K562 (cell line): ENCODE data around the gene SEMA5A. TPM values are rescaled to one million over a fixed set of nuclear protein-coding genes. Genes with fewer than 3 reads are reported as not detected.
A peak's percentile ranks its signal among the peaks of the same experiment; 100 is the strongest.

Source experiments
- ATAC-seq: fragments of 200-7000 bp; cut with Tn5 transposase; 3 replicates; pipeline ENCODE4 v1.9.1; 2020; ENCODE audit warnings: moderate library complexity
- BruUV-seq: library from RNA; stranded (reverse); fragments of 400-500 nt; replicated peaks from 2 replicates; lab custom pipeline; 2021; lab: Mats Ljungman, UMichigan
- CTCF ChIA-PET: fragments of 300-600 bp; formaldehyde crosslinking; extraction: SDS; loops from one replicate; lab custom pipeline; 2021; ENCODE audit warnings: low intra/inter-chr PET ratio; lab: Yijun Ruan, JAX
- POLR2A ChIA-PET: fragments of 300-600, 350-650 bp; sonication (Branson Sonifier 250); formaldehyde crosslinking; extraction: SDS; loops from one replicate; lab custom pipeline; 2021; ENCODE audit warnings: antibody characterized with exemption, inconsistent platforms; lab: Yijun Ruan, JAX
- DNase-seq, 4 experiments: peaks; one replicate each; pipeline versions ENCODE4 v3.0.0 to v3.0.0-alpha.2; 2011 to 2018; ENCODE audit warnings: low spot score in 3 of 4, mixed read lengths in 3 of 4; ENCODE audit errors: extremely low read depth in 1 of 4
- FAIRE-seq: peaks from 2 replicates; lab custom pipeline; 2011; peaks lifted over from hg19 to GRCh38; lab: Jason Lieb, UNC
- H2AFZ ChIP-seq: 2 replicates; pipeline ENCODE4 v1.6.0; 2011; ENCODE audit warnings: low read depth, low read length, control low read depth, inconsistent platforms
- H3K27ac ChIP-seq: fragments of 200-600 bp; 3 replicates; pipeline ENCODE4 v1.8.0; 2011; ENCODE audit warnings: low read depth, mild to moderate bottlenecking, control low read depth, inconsistent platforms, low read length, moderate library complexity, mixed read lengths; ENCODE audit errors: extremely low read depth
- H3K27me3 ChIP-seq, 2 experiments: fragments of 300-600 bp in 1 of 2; 2 replicates in 1 of 2; 3 replicates in 1 of 2; pipeline versions ENCODE4 v1.6.0 to v1.8.0; 2011; ENCODE audit warnings: inconsistent platforms in 2 of 2, low read length in 2 of 2, mild to moderate bottlenecking in 1 of 2, mixed read lengths in 1 of 2, moderate library complexity in 1 of 2; ENCODE audit not compliant: control insufficient read depth in 2 of 2, insufficient read depth in 2 of 2
- H3K36me3 ChIP-seq: fragments of 300-600 bp; 3 replicates; pipeline ENCODE4 v1.8.0; 2011; ENCODE audit warnings: mild to moderate bottlenecking, low read length, inconsistent platforms; ENCODE audit not compliant: control insufficient read depth, insufficient read depth
- H3K4me1 ChIP-seq, 2 experiments: fragments of 200-600 bp in 1 of 2; replicated peaks in 1 of 2; 2 replicates in 1 of 2; 3 replicates in 1 of 2; pipeline versions ENCODE4 v1.5.1 to v1.8.0; 2011; ENCODE audit warnings: inconsistent platforms in 2 of 2, low read length in 2 of 2, mild to moderate bottlenecking in 1 of 2, mixed read lengths in 1 of 2, moderate library complexity in 1 of 2; ENCODE audit not compliant: control insufficient read depth in 2 of 2, insufficient read depth in 2 of 2
- H3K4me2 ChIP-seq: 2 replicates; pipeline ENCODE4 v1.6.1; 2011; ENCODE audit warnings: low read length, control low read depth, inconsistent platforms, mixed read lengths; ENCODE audit not compliant: insufficient read depth
- H3K4me3 ChIP-seq: fragments of 200-600 bp; sonication (generic), shearing (Covaris generic); 2 replicates; pipeline ENCODE4 v1.5.1; 2016; ENCODE audit warnings: control low read depth, inconsistent platforms
- H3K79me2 ChIP-seq: fragments of 200-600 bp; 3 replicates; pipeline ENCODE4 v1.8.0; 2011; ENCODE audit warnings: low read length, inconsistent platforms; ENCODE audit not compliant: control insufficient read depth, insufficient read depth
- H3K9ac ChIP-seq, 2 experiments: 2 replicates each; pipeline versions ENCODE4 v1.6.0 to v1.6.1; 2011; ENCODE audit warnings: low read depth in 2 of 2, low read length in 2 of 2, control low read depth in 1 of 2, inconsistent platforms in 1 of 2, mild to moderate bottlenecking in 1 of 2, mixed read lengths in 1 of 2; ENCODE audit not compliant: insufficient read depth in 1 of 2
- H3K9me1 ChIP-seq: one replicate; pipeline ENCODE4 v1.6.0; 2011; ENCODE audit warnings: inconsistent platforms, mild to moderate bottlenecking, low read length, moderate library complexity; ENCODE audit not compliant: control insufficient read depth, insufficient read depth
- H3K9me3 ChIP-seq: replicated peaks from 2 replicates; pipeline ENCODE4 v1.5.1; 2011; ENCODE audit warnings: low read depth, low read length, inconsistent platforms; ENCODE audit not compliant: control insufficient read depth, insufficient read depth
- H4K20me1 ChIP-seq: replicated peaks from 2 replicates; pipeline ENCODE4 v1.6.1; 2011; ENCODE audit warnings: low read length, inconsistent platforms, mixed read lengths; ENCODE audit not compliant: control insufficient read depth, insufficient read depth
- RAD21 ChIP-seq, 2 experiments: fragments of 250-450 bp in 1 of 2; fragments of 450-650 bp in 1 of 2; sonication (Bioruptor Pico) in 1 of 2; formaldehyde crosslinking in 1 of 2; IDR thresholded peaks in 1 of 2; conservative IDR thresholded peaks in 1 of 2; 2 replicates each; pipeline versions ENCODE4 v1.4.0 to v1.8.0; 2020 to 2022; ENCODE audit warnings: mild to moderate bottlenecking in 2 of 2, moderate library complexity in 1 of 2
- SMAD4 ChIP-seq: fragments of 250-450 bp; sonication (Bioruptor Pico); conservative IDR thresholded peaks from 2 replicates; pipeline ENCODE4 v1.8.0; 2021; ENCODE audit warnings: inconsistent platforms, mild to moderate bottlenecking, moderate library complexity
- SMC3 ChIP-seq: conservative IDR thresholded peaks from 2 replicates; pipeline ENCODE4 v1.6.1; 2011; ENCODE audit warnings: low read depth, low read length, improper control_type of control experiment; ENCODE audit not compliant: insufficient read depth
- ZC3H8 ChIP-seq: fragments of 450-650 bp; IDR thresholded peaks from 2 replicates; pipeline ENCODE4 v1.6.1; 2017
- ZNF12 ChIP-seq: sonication (generic); formaldehyde crosslinking; IDR thresholded peaks from 2 replicates; pipeline ENCODE4 v1.4.0; 2020; ENCODE audit warnings: mild to moderate bottlenecking, missing genetic modification reagents
- ZNF224 ChIP-seq: sonication (generic); formaldehyde crosslinking; IDR thresholded peaks from 2 replicates; pipeline ENCODE4 v1.8.0; 2022; ENCODE audit warnings: mild to moderate bottlenecking, missing genetic modification reagents
- WGBS: fragments of 100-300 bp; shearing (Covaris generic); methylation state at CpG from one replicate; pipeline ENCODE4 v1.1.6; 2016; ENCODE audit warnings: low coverage, mixed read lengths; ENCODE audit not compliant: insufficient coverage; ENCODE audit errors: missing lambda C conversion rate; 5-methylcytosine and 5-hydroxymethylcytosine counted together
- in situ Hi-C: fragments of 300-500 bp; cut with MboI; formaldehyde crosslinking; loops from 4 replicates; pipeline ENCODE4 v1.15.0; 2018; ENCODE audit warnings: inconsistent platforms, mixed read lengths
- intact Hi-C: fragments of 100-400 bp; cut with micrococcal nuclease; formaldehyde crosslinking; loops from 2 replicates; pipeline ENCODE4 v1.14.2; 2022
- polyA plus RNA-seq, 8 experiments: library from polyadenylated mRNA; depleted of rRNA in 4 of 8; stranded (reverse) in 5 of 8; unstranded in 3 of 8; fragments of >200 nt; fragmentation: Nextera tagmentation in 2 of 8; fragmentation: Illumina TruSeq in 1 of 8; extraction: Ambion mirVana in 2 of 8; extraction: Trizol in 1 of 8; gene quantifications; 2 replicates each; pipeline versions ENCODE4 v1.2.1 to v1.2.3, GENCODE V29; 2011 to 2014; ENCODE audit warnings: inconsistent platforms in 1 of 8, missing spikeins in 1 of 8
- total RNA-seq, 7 experiments: library from RNA; depleted of rRNA in 6 of 7; stranded (reverse); fragments of >200 nt in 6 of 7; fragmentation: Illumina TruSeq in 2 of 7; extraction: Trizol in 2 of 7; gene quantifications; 2 replicates each; pipeline versions ENCODE4 v1.2.1 to v1.2.3, GENCODE V29; 2011 to 2021; ENCODE audit warnings: low replicate concordance in 1 of 7
- TF ChIP-seq, protein P1 (sequence below), 3 experiments: IDR thresholded peaks in 2 of 3; conservative IDR thresholded peaks in 1 of 3; 2 replicates each; pipeline ENCODE4 v1.5.1; 2011 to 2012; ENCODE audit warnings: low read length in 3 of 3, mild to moderate bottlenecking in 3 of 3, control low read depth in 2 of 3, improper control_type of control experiment in 1 of 3, inconsistent platforms in 1 of 3, low read depth in 1 of 3, mixed read lengths in 1 of 3, moderate library complexity in 1 of 3; ENCODE audit not compliant: insufficient read depth in 2 of 3
- TF ChIP-seq, protein P2 (sequence below), 2 experiments: fragments of 450-650 bp; formaldehyde crosslinking in 1 of 2; IDR thresholded peaks; 2 replicates each; pipeline versions ENCODE4 v1.4.0 to v1.6.1; 2014 to 2020; ENCODE audit warnings: mild to moderate bottlenecking in 2 of 2, borderline replicate concordance in 1 of 2, low read depth in 1 of 2
- TF ChIP-seq, protein P3 (sequence below): fragments of 250-450 bp; sonication (Bioruptor Pico); IDR thresholded peaks from 2 replicates; pipeline ENCODE4 v1.5.0; 2020; ENCODE audit warnings: mild to moderate bottlenecking, borderline replicate concordance

SEMA5A gene
- total and polyA plus RNA-seq, 9 of the 15 experiments (the other 6 are each of a cell fraction or from before 2014, with no cell fraction given) = 0.02 TPM; not detected in 8

DNA sequence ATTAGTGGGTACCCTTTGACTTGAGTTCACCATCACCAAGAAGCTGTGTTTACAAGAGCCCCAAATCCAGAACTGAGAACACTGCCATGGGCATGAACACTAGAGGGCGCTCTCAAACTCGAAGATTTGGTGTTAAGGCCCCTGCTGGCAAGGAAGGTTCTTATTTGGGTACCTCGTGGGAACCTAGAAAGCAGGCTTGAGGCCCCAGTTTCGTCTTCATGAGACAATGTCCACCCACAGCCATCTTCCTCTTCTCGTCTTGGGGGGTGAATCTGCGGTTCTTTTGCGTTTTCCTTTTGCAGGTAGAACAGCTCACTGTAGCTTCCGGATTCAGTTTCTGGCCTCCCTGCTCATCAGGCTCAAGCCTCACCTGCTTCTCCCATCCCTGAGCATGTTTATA is 184.0 kb downstream of the SEMA5A start:
- H3K9ac ChIP-seq = no peak overlapping the region
- intact Hi-C loops (loop anchor here (2.0 kb wide), 1 partner anchor 183 kb away; no protein-coding TSS in a partner anchor), in situ Hi-C loops (no loop called here)
- H3K4me3 ChIP-seq = no peak overlapping the region
- FAIRE-seq = peak; percentile 85
- BruUV-seq = no TSS peak
- no peaks in the 10 kb centered on the region for H3K36me3 ChIP-seq
- H3K4me2 ChIP-seq = no peak overlapping the region
- no peak overlapping the region for H3K27ac ChIP-seq
- no peaks in the 10 kb centered on the region for H3K79me2 ChIP-seq
- no peaks in the 10 kb centered on the region for H4K20me1 ChIP-seq
- peak; percentile 87 for ATAC-seq
- 3% methylated on average over 8 of the region's 8 CpGs for WGBS
- ChIA-PET CTCF (no interaction called here), POLR2A (interaction anchor here (0.7 kb wide), 1 partner anchor 148 kb away, joined by 3 read pairs; no protein-coding TSS in a partner anchor)
- H3K9me1 ChIP-seq = no peaks in the 10 kb centered on the region
- no peaks in the 10 kb centered on the region for H3K27me3 ChIP-seq
- no peak overlapping the region for H2AFZ ChIP-seq
- peak; percentile 58 to 72 (median 66) for DNase-seq
- no peaks in the 10 kb centered on the region for H3K9me3 ChIP-seq
- H3K4me1 ChIP-seq = no peaks in the 10 kb centered on the region
- TF ChIP-seq ZC3H8 = no peak
- TF ChIP-seq, protein P1, sequence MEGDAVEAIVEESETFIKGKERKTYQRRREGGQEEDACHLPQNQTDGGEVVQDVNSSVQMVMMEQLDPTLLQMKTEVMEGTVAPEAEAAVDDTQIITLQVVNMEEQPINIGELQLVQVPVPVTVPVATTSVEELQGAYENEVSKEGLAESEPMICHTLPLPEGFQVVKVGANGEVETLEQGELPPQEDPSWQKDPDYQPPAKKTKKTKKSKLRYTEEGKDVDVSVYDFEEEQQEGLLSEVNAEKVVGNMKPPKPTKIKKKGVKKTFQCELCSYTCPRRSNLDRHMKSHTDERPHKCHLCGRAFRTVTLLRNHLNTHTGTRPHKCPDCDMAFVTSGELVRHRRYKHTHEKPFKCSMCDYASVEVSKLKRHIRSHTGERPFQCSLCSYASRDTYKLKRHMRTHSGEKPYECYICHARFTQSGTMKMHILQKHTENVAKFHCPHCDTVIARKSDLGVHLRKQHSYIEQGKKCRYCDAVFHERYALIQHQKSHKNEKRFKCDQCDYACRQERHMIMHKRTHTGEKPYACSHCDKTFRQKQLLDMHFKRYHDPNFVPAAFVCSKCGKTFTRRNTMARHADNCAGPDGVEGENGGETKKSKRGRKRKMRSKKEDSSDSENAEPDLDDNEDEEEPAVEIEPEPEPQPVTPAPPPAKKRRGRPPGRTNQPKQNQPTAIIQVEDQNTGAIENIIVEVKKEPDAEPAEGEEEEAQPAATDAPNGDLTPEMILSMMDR (IDR thresholded peaks at IDR 0.05 in 2 of 3, conservative IDR thresholded peaks at IDR 0.05 in 1 of 3; ENCODE audit: insufficient read depth in 2 of 3, low read depth in 1 of 3, low read length in 3 of 3) = peak; percentile 69 to 93 (median 78)
- TF ChIP-seq, protein P2, sequence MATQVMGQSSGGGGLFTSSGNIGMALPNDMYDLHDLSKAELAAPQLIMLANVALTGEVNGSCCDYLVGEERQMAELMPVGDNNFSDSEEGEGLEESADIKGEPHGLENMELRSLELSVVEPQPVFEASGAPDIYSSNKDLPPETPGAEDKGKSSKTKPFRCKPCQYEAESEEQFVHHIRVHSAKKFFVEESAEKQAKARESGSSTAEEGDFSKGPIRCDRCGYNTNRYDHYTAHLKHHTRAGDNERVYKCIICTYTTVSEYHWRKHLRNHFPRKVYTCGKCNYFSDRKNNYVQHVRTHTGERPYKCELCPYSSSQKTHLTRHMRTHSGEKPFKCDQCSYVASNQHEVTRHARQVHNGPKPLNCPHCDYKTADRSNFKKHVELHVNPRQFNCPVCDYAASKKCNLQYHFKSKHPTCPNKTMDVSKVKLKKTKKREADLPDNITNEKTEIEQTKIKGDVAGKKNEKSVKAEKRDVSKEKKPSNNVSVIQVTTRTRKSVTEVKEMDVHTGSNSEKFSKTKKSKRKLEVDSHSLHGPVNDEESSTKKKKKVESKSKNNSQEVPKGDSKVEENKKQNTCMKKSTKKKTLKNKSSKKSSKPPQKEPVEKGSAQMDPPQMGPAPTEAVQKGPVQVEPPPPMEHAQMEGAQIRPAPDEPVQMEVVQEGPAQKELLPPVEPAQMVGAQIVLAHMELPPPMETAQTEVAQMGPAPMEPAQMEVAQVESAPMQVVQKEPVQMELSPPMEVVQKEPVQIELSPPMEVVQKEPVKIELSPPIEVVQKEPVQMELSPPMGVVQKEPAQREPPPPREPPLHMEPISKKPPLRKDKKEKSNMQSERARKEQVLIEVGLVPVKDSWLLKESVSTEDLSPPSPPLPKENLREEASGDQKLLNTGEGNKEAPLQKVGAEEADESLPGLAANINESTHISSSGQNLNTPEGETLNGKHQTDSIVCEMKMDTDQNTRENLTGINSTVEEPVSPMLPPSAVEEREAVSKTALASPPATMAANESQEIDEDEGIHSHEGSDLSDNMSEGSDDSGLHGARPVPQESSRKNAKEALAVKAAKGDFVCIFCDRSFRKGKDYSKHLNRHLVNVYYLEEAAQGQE (IDR thresholded peaks at IDR 0.05; ENCODE audit: borderline replicate concordance) = peak; percentile 27; the same call in 1 of the 2 replicates
- TF ChIP-seq, protein P2 (CRISPR knock-in tag; IDR thresholded peaks at IDR 0.05; ENCODE audit: low read depth) = no peak
- TF ChIP-seq ZNF224 = no peak
- TF ChIP-seq SMC3 = peak; percentile 59; the same call in 1 of the 2 replicates
- peak; percentile 18 to 59 for TF ChIP-seq RAD21 (CRISPR knock-in tag; conservative IDR thresholded peaks at IDR 0.05 in 1 of 2, IDR thresholded peaks at IDR 0.05 in 1 of 2)
- TF ChIP-seq, protein P3, sequence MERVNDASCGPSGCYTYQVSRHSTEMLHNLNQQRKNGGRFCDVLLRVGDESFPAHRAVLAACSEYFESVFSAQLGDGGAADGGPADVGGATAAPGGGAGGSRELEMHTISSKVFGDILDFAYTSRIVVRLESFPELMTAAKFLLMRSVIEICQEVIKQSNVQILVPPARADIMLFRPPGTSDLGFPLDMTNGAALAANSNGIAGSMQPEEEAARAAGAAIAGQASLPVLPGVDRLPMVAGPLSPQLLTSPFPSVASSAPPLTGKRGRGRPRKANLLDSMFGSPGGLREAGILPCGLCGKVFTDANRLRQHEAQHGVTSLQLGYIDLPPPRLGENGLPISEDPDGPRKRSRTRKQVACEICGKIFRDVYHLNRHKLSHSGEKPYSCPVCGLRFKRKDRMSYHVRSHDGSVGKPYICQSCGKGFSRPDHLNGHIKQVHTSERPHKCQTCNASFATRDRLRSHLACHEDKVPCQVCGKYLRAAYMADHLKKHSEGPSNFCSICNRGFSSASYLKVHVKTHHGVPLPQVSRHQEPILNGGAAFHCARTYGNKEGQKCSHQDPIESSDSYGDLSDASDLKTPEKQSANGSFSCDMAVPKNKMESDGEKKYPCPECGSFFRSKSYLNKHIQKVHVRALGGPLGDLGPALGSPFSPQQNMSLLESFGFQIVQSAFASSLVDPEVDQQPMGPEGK (CRISPR knock-in tag) = no peak
- no peak for TF ChIP-seq ZNF12 (CRISPR knock-in tag)
- TF ChIP-seq SMAD4 = no peak
